Measurements from ENCODE around the gene HOMER2. TPM values are rescaled to one million over a fixed set of nuclear protein-coding genes. Genes with fewer than 3 reads are reported as not detected.
"Not testable (repeated sequence)": the region's sequence is repeated elsewhere in the genome, so short reads cannot be mapped to it uniquely, and the experiment has no call there.

HOMER2 gene
- polyA plus RNA-seq, 1 experiment, result 1.1 TPM

- H3K4me3 ChIP-seq (ENCODE audit: low read depth, low read length), result no peak overlapping the region
- no peaks in the 10 kb centered on the region for H3K9me3 ChIP-seq (ENCODE audit: control insufficient read depth, insufficient read depth, low read length)
- H3K27me3 ChIP-seq (ENCODE audit: control insufficient read depth, insufficient read depth, low read length), result no peaks in the 10 kb centered on the region
- TF ChIP-seq, protein P1, sequence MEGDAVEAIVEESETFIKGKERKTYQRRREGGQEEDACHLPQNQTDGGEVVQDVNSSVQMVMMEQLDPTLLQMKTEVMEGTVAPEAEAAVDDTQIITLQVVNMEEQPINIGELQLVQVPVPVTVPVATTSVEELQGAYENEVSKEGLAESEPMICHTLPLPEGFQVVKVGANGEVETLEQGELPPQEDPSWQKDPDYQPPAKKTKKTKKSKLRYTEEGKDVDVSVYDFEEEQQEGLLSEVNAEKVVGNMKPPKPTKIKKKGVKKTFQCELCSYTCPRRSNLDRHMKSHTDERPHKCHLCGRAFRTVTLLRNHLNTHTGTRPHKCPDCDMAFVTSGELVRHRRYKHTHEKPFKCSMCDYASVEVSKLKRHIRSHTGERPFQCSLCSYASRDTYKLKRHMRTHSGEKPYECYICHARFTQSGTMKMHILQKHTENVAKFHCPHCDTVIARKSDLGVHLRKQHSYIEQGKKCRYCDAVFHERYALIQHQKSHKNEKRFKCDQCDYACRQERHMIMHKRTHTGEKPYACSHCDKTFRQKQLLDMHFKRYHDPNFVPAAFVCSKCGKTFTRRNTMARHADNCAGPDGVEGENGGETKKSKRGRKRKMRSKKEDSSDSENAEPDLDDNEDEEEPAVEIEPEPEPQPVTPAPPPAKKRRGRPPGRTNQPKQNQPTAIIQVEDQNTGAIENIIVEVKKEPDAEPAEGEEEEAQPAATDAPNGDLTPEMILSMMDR (IDR thresholded peaks at IDR 0.05; ENCODE audit: low read depth, low read length), result no peak
- no peak for DNase-seq (ENCODE audit: low read depth, low spot score)
- no peak overlapping the region for H3K27ac ChIP-seq (ENCODE audit: low read depth, low read length)
- CTCF ChIA-PET, result no interaction called here
- POLR2A ChIA-PET, result no interaction called here
Measured at GRCh38 chr15:82830427-82831173, 121.9 kb downstream of the HOMER2 start.

DNA sequence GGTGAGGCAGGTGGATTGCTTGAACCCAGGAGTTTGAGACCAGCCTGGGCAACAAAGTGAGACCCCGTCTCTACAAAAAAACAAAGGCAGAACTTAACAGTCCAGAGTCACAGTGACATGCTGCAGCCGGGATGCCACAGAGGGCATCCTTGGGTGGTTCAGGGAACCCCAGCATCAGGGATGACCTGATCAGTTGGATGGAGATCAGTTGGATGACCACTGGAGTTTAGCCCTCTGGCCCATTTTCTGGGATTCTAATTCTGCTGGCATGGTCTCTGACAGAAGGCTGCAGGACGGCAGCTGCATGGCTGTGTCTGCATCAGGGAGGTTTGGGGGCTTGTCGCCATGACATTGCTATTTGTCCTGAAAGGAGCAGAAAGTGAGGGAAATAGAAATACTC, 123.3 kb downstream of the HOMER2 start:
- Histone ChIP-seq H3K9me3 (ENCODE audit: control insufficient read depth, insufficient read depth, low read length) (no peaks in the 10 kb centered on the region), H3K27ac (ENCODE audit: low read depth, low read length) (no peak overlapping the region), H3K27me3 (ENCODE audit: control insufficient read depth, insufficient read depth, low read length) (no peaks in the 10 kb centered on the region), H3K4me3 (ENCODE audit: low read depth, low read length) (no peak overlapping the region)
- ChIA-PET POLR2A (no interaction called here), CTCF (no interaction called here)
- no peak for DNase-seq (ENCODE audit: low read depth, low spot score)
- TF ChIP-seq, protein P1 (IDR thresholded peaks at IDR 0.05; ENCODE audit: low read depth, low read length), result no peak

DNA sequence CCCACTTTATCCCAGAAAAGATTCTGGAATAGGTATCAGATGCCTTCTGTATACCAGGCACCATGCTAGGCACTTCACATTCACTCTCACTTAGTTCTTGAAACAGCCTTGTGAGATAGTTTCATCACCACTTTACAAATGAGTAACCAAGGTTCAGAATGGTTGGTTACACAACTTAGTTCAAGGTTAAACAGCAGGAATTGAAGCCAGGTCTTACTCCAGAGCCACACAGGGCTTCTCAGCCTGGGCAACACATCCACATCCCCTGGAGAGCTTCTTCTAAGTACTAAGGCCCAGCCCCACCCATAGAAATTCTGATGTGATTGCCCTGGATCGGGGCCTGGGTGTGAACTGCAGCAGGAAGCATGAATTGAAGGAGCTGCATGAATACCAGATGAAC, 124.4 kb downstream of the HOMER2 start:
- TF ChIP-seq, protein P1 (IDR thresholded peaks at IDR 0.05; ENCODE audit: low read depth, low read length), result no peak
- POLR2A ChIA-PET, result no interaction called here
- Histone ChIP-seq H3K4me3 (ENCODE audit: low read depth, low read length) (no peak overlapping the region), H3K27me3 (ENCODE audit: control insufficient read depth, insufficient read depth, low read length) (no peaks in the 10 kb centered on the region), H3K27ac (ENCODE audit: low read depth, low read length) (no peak overlapping the region), H3K9me3 (ENCODE audit: control insufficient read depth, insufficient read depth, low read length) (no peaks in the 10 kb centered on the region)
- CTCF ChIA-PET, result no interaction called here
- DNase-seq (ENCODE audit: low read depth, low spot score), result no peak

- POLR2A ChIA-PET, result no interaction called here
- Histone ChIP-seq H3K27me3 (ENCODE audit: control insufficient read depth, insufficient read depth, low read length) (no peaks in the 10 kb centered on the region), H3K27ac (ENCODE audit: low read depth, low read length) (no peak overlapping the region), H3K9me3 (ENCODE audit: control insufficient read depth, insufficient read depth, low read length) (no peaks in the 10 kb centered on the region), H3K4me3 (ENCODE audit: low read depth, low read length) (no peak overlapping the region)
- CTCF ChIA-PET, result no interaction called here
- no peak for DNase-seq (ENCODE audit: low read depth, low spot score)
- TF ChIP-seq, protein P1 (IDR thresholded peaks at IDR 0.05; ENCODE audit: low read depth, low read length), result no peak
Measured at GRCh38 chr15:82823049-82823448, 129.5 kb downstream of the HOMER2 start.

GRCh38 chr15:82821851-82822250, 130.7 kb downstream of the HOMER2 start:
- CTCF ChIA-PET, result not testable (repeated sequence)

GRCh38 chr15:82821396-82821795, 131.1 kb downstream of the HOMER2 start:
- H3K9me3 ChIP-seq (ENCODE audit: control insufficient read depth, insufficient read depth, low read length); H3K27me3 ChIP-seq (ENCODE audit: control insufficient read depth, insufficient read depth, low read length); H3K27ac ChIP-seq (ENCODE audit: low read depth, low read length); POLR2A ChIA-PET; CTCF ChIA-PET; DNase-seq (ENCODE audit: low read depth, low spot score); H3K4me3 ChIP-seq (ENCODE audit: low read depth, low read length): not testable (repeated sequence)

More at GRCh38 chr15:82821851-82822250, 130.7 kb downstream of the HOMER2 start:
- DNase-seq (ENCODE audit: low read depth, low spot score); H3K9me3 ChIP-seq (ENCODE audit: control insufficient read depth, insufficient read depth, low read length); POLR2A ChIA-PET; H3K4me3 ChIP-seq (ENCODE audit: low read depth, low read length); H3K27ac ChIP-seq (ENCODE audit: low read depth, low read length); H3K27me3 ChIP-seq (ENCODE audit: control insufficient read depth, insufficient read depth, low read length): not testable (repeated sequence)
